Gastrocnemius medialis (tissue), 4 donors: ENCODE results near the gene CEMP1.

Experiments
- POLR2A ChIP-seq, 2 donors: fragments of 450-650 bp; IDR thresholded peaks; one replicate each; pipeline ENCODE4 v1.6.1; 2017; ENCODE audit warnings: antibody characterized with exemption in 2 of 2, mild to moderate bottlenecking in 2 of 2, moderate library complexity in 2 of 2
- TF ChIP-seq, protein P1 (sequence below), 5 experiments: fragments of 450-650 bp in 3 of 5; fragments of 200-600 bp in 2 of 5; sonication (generic) in 2 of 5; IDR thresholded peaks in 4 of 5; conservative IDR thresholded peaks in 1 of 5; 1 replicate in 4 of 5; 2 replicates in 1 of 5; pipeline ENCODE4 v1.5.1; 2016 to 2019; ENCODE audit warnings: antibody characterized with exemption in 5 of 5, mild to moderate bottlenecking in 3 of 5, moderate library complexity in 3 of 5

DNA sequence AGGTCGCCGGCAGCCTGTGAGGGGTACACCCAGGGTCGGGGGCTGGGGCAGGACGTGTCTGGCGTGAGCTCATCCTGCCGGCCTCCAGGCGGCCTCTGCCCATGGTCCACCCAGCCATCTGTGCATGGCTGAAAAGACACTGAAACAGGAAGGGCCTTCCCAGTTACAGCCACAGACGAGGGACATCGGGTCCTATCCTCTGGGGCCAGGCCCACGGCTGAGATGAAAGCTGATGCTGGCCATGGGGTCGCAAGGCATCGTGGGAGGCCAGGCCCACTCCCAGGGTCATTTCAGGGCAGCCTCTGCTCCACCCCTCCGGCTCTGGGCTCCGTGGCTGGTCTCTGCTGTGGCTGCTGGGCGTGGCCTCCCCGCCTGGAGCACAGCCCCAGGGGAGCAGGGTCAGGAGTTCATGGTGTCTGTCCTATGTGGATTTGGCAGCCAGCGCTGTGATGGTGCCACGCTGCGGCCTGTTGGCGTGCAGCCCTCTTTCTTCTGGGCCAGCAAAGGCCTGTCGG lies 34.0 kb downstream of the CEMP1 start:
- TF ChIP-seq, protein P1, sequence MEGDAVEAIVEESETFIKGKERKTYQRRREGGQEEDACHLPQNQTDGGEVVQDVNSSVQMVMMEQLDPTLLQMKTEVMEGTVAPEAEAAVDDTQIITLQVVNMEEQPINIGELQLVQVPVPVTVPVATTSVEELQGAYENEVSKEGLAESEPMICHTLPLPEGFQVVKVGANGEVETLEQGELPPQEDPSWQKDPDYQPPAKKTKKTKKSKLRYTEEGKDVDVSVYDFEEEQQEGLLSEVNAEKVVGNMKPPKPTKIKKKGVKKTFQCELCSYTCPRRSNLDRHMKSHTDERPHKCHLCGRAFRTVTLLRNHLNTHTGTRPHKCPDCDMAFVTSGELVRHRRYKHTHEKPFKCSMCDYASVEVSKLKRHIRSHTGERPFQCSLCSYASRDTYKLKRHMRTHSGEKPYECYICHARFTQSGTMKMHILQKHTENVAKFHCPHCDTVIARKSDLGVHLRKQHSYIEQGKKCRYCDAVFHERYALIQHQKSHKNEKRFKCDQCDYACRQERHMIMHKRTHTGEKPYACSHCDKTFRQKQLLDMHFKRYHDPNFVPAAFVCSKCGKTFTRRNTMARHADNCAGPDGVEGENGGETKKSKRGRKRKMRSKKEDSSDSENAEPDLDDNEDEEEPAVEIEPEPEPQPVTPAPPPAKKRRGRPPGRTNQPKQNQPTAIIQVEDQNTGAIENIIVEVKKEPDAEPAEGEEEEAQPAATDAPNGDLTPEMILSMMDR (IDR thresholded peaks at IDR 0.05 in 4 of 5, conservative IDR thresholded peaks at IDR 0.05 in 1 of 5) = no peak
- TF ChIP-seq POLR2A (IDR thresholded peaks at IDR 0.05) = no peak
